ENCODE data around the gene TECR.
"Not testable (repeated sequence)": the region's sequence is repeated elsewhere in the genome, so short reads cannot be mapped to it uniquely, and the experiment has no call there.

Gene TECR

GRCh38 chr19:14577264-14577663 lies 47.9 kb downstream of the TECR start:
- TF ChIP-seq JUND (IDR thresholded peaks at IDR 0.05; ENCODE audit: low read depth): no peak
- in situ Hi-C loops (cut with HindIII; ENCODE audit: low pct_unique_long_range_greater_than_20kb, low sequenced_read_pairs): no loop called here
- DNase-seq (ENCODE audit: low read depth in 1 of 2, low spot score in 1 of 2): no peak

- in situ Hi-C loops (cut with HindIII; ENCODE audit: low pct_unique_long_range_greater_than_20kb, low sequenced_read_pairs): no loop called here
- TF ChIP-seq JUND (IDR thresholded peaks at IDR 0.05; ENCODE audit: low read depth): no peak
- peak in 1 of 2 experiments; percentile 58 for DNase-seq (ENCODE audit: low read depth in 1 of 2, low spot score in 1 of 2)
These were observed 48.6 kb downstream of the TECR start for GRCh38 chr19:14577885-14578427.

- no peak for DNase-seq (ENCODE audit: low read depth in 1 of 2, low spot score in 1 of 2)
- in situ Hi-C loops (cut with HindIII; ENCODE audit: low pct_unique_long_range_greater_than_20kb, low sequenced_read_pairs): no loop called here
- TF ChIP-seq JUND (IDR thresholded peaks at IDR 0.05; ENCODE audit: low read depth): no peak
These were observed 51.3 kb downstream of the TECR start for GRCh38 chr19:14580623-14581237.

GRCh38 chr19:14582894-14583340 lies 53.5 kb downstream of the TECR start, which contains the start of gene CLEC17A:
CLEC17A (plus strand) TSS chr19:14583084; CDS start chr19:14583161, 77 bp downstream.
- no peak for TF ChIP-seq JUND (IDR thresholded peaks at IDR 0.05; ENCODE audit: low read depth)
- in situ Hi-C loops (cut with HindIII; ENCODE audit: low pct_unique_long_range_greater_than_20kb, low sequenced_read_pairs): no loop called here
- no peak for DNase-seq (ENCODE audit: low read depth in 1 of 2, low spot score in 1 of 2)

GRCh38 chr19:14584372-14584771 lies 55.0 kb downstream of the TECR start:
- in situ Hi-C loops (cut with HindIII; ENCODE audit: low pct_unique_long_range_greater_than_20kb, low sequenced_read_pairs); DNase-seq (ENCODE audit: low read depth in 1 of 2, low spot score in 1 of 2): not testable (repeated sequence)

GRCh38 chr19:14585187-14585586 lies 55.8 kb downstream of the TECR start:
- DNase-seq (ENCODE audit: low read depth in 1 of 2, low spot score in 1 of 2); in situ Hi-C loops (cut with HindIII; ENCODE audit: low pct_unique_long_range_greater_than_20kb, low sequenced_read_pairs): not testable (repeated sequence)

GRCh38 chr19:14589433-14589832 lies 60.0 kb downstream of the TECR start:
- DNase-seq (ENCODE audit: low read depth in 1 of 2, low spot score in 1 of 2); in situ Hi-C loops (cut with HindIII; ENCODE audit: low pct_unique_long_range_greater_than_20kb, low sequenced_read_pairs): not testable (repeated sequence)

- no peak for TF ChIP-seq JUND (IDR thresholded peaks at IDR 0.05; ENCODE audit: low read depth)
- in situ Hi-C loops (cut with HindIII; ENCODE audit: low pct_unique_long_range_greater_than_20kb, low sequenced_read_pairs): no loop called here
- DNase-seq (ENCODE audit: low read depth in 1 of 2, low spot score in 1 of 2): no peak
These were observed 66.2 kb downstream of the TECR start for GRCh38 chr19:14595558-14595957.

- no peak for DNase-seq (ENCODE audit: low read depth in 1 of 2, low spot score in 1 of 2)
- no peak for TF ChIP-seq JUND (IDR thresholded peaks at IDR 0.05; ENCODE audit: low read depth)
- in situ Hi-C loops (cut with HindIII; ENCODE audit: low pct_unique_long_range_greater_than_20kb, low sequenced_read_pairs): no loop called here
These were observed 70.3 kb downstream of the TECR start for GRCh38 chr19:14599548-14600147.

- in situ Hi-C loops (cut with HindIII; ENCODE audit: low pct_unique_long_range_greater_than_20kb, low sequenced_read_pairs): no loop called here
- no peak for TF ChIP-seq JUND (IDR thresholded peaks at IDR 0.05; ENCODE audit: low read depth)
- no peak for DNase-seq (ENCODE audit: low read depth in 1 of 2, low spot score in 1 of 2)
These were observed 74.6 kb downstream of the TECR start for GRCh38 chr19:14603990-14604387.

GRCh38 chr19:14606627-14607026 lies 77.2 kb downstream of the TECR start:
- TF ChIP-seq JUND (IDR thresholded peaks at IDR 0.05; ENCODE audit: low read depth): no peak
- no peak for DNase-seq (ENCODE audit: low read depth in 1 of 2, low spot score in 1 of 2)
- in situ Hi-C loops (cut with HindIII; ENCODE audit: low pct_unique_long_range_greater_than_20kb, low sequenced_read_pairs): no loop called here

GRCh38 chr19:14611051-14611450 lies 81.7 kb downstream of the TECR start:
- no peak for TF ChIP-seq JUND (IDR thresholded peaks at IDR 0.05; ENCODE audit: low read depth)
- no peak for DNase-seq (ENCODE audit: low read depth in 1 of 2, low spot score in 1 of 2)
- in situ Hi-C loops (cut with HindIII; ENCODE audit: low pct_unique_long_range_greater_than_20kb, low sequenced_read_pairs): no loop called here

GRCh38 chr19:14612242-14612641 lies 82.8 kb downstream of the TECR start:
- DNase-seq (ENCODE audit: low read depth in 1 of 2, low spot score in 1 of 2); in situ Hi-C loops (cut with HindIII; ENCODE audit: low pct_unique_long_range_greater_than_20kb, low sequenced_read_pairs): not testable (repeated sequence)

All from T47D (cell line).